HEK293 (cell line): ENCODE results near the gene C1QL3.

Experiments used
- CTCF ChIA-PET: fragments of 350-600 bp; formaldehyde crosslinking; extraction: SDS; loops from one replicate; lab custom pipeline; 2021; ENCODE audit warnings: antibody characterized with exemption; lab: Yijun Ruan, JAX
- POLR2A ChIA-PET: fragments of 300-600 bp; formaldehyde crosslinking; extraction: SDS; loops from one replicate; lab custom pipeline; 2020; ENCODE audit warnings: antibody characterized with exemption, inconsistent platforms; lab: Yijun Ruan, JAX
- H3K27ac ChIP-seq: fragments of 200-500 bp; sonication (Bioruptor generic); 2 replicates; pipeline ENCODE4 v1.5.1; 2014; ENCODE audit warnings: low read depth, low read length, control low read depth, inconsistent platforms; ENCODE audit errors: extremely low read depth
- H3K36me3 ChIP-seq, 2 experiments: fragments of 200-500 bp in 1 of 2; sonication (Bioruptor generic) in 1 of 2; 1 replicate in 1 of 2; 2 replicates in 1 of 2; pipeline ENCODE4 v1.5.1; 2014 to 2017; ENCODE audit warnings: inconsistent platforms in 2 of 2, low read length in 2 of 2; ENCODE audit not compliant: control insufficient read depth in 2 of 2, insufficient read depth in 1 of 2
- H3K4me1 ChIP-seq: fragments of 200-500 bp; sonication (Bioruptor generic); 2 replicates; pipeline ENCODE4 v1.5.1; 2014; ENCODE audit warnings: mild to moderate bottlenecking, low read length, inconsistent platforms; ENCODE audit not compliant: control insufficient read depth, insufficient read depth
- H3K4me3 ChIP-seq: 2 replicates; pipeline ENCODE4 v1.5.1; 2011; ENCODE audit warnings: low read depth, mild to moderate bottlenecking, control low read depth, low read length, moderate library complexity
- H3K9me3 ChIP-seq: fragments of 200-500 bp; sonication (Bioruptor generic); 2 replicates; pipeline ENCODE4 v1.5.1; 2014; ENCODE audit warnings: low read depth, low read length, inconsistent platforms; ENCODE audit not compliant: control insufficient read depth, insufficient read depth
- KLF10 ChIP-seq: fragments of 450-650 bp; IDR thresholded peaks from 2 replicates; pipeline ENCODE4 v1.5.1; 2018; ENCODE audit warnings: missing biosample characterization, mild to moderate bottlenecking, missing genetic modification characterization
- MEIS1 ChIP-seq: sonication (generic); formaldehyde crosslinking; IDR thresholded peaks from 2 replicates; pipeline ENCODE4 v1.8.1; 2022; ENCODE audit warnings: missing genetic modification reagents, mild to moderate bottlenecking, borderline replicate concordance
- MZF1 ChIP-seq: fragments of 450-650 bp; formaldehyde crosslinking; IDR thresholded peaks from 2 replicates; pipeline ENCODE4 v1.5.1; 2017; ENCODE audit warnings: missing biosample characterization, missing genetic modification characterization, borderline replicate concordance
- ZBTB20 ChIP-seq: fragments of 450-650 bp; formaldehyde crosslinking; IDR thresholded peaks from 2 replicates; pipeline ENCODE4 v1.5.1; 2016; ENCODE audit warnings: missing biosample characterization, missing genetic modification characterization
- ZFP41 ChIP-seq: fragments of 450-650 bp; formaldehyde crosslinking; IDR thresholded peaks from 2 replicates; pipeline ENCODE4 v1.5.1; 2016; ENCODE audit warnings: missing biosample characterization, missing genetic modification characterization, borderline replicate concordance
- ZNF2 ChIP-seq: fragments of 450-650 bp; formaldehyde crosslinking; IDR thresholded peaks from 2 replicates; pipeline ENCODE4 v1.5.1; 2016; ENCODE audit warnings: missing biosample characterization, missing genetic modification characterization
- ZNF24 ChIP-seq: fragments of 450-650 bp; formaldehyde crosslinking; IDR thresholded peaks from 2 replicates; pipeline ENCODE4 v1.5.1; 2016; ENCODE audit warnings: missing biosample characterization, missing genetic modification characterization
- ZNF311 ChIP-seq: fragments of 450-650 bp; formaldehyde crosslinking; IDR thresholded peaks from 2 replicates; pipeline ENCODE4 v1.5.1; 2017; ENCODE audit warnings: missing biosample characterization, missing genetic modification characterization, borderline replicate concordance
- ZNF335 ChIP-seq: fragments of 450-650 bp; formaldehyde crosslinking; conservative IDR thresholded peaks from 2 replicates; pipeline ENCODE4 v1.5.1; 2016; ENCODE audit warnings: missing biosample characterization, missing genetic modification characterization
- ZNF416 ChIP-seq: fragments of 450-650 bp; formaldehyde crosslinking; IDR thresholded peaks from 2 replicates; pipeline ENCODE4 v1.5.1; 2016; ENCODE audit warnings: missing biosample characterization, missing genetic modification characterization
- ZNF501 ChIP-seq: fragments of 450-650 bp; formaldehyde crosslinking; IDR thresholded peaks from 2 replicates; pipeline ENCODE4 v1.5.1; 2016; ENCODE audit warnings: missing biosample characterization, missing genetic modification characterization
- ZNF510 ChIP-seq: fragments of 450-650 bp; formaldehyde crosslinking; IDR thresholded peaks from 2 replicates; pipeline ENCODE4 v1.5.1; 2018; ENCODE audit warnings: mild to moderate bottlenecking, missing genetic modification characterization, missing biosample characterization; ENCODE audit not compliant: insufficient replicate concordance
- ZNF707 ChIP-seq: fragments of 450-650 bp; formaldehyde crosslinking; IDR thresholded peaks from 2 replicates; pipeline ENCODE4 v1.5.1; 2016; ENCODE audit warnings: missing biosample characterization, missing genetic modification characterization
- ZSCAN30 ChIP-seq: fragments of 450-650 bp; IDR thresholded peaks from 2 replicates; pipeline ENCODE4 v1.5.1; 2018; ENCODE audit warnings: missing biosample characterization, mild to moderate bottlenecking, missing genetic modification characterization, moderate library complexity
- ZXDB ChIP-seq: fragments of 450-650 bp; formaldehyde crosslinking; IDR thresholded peaks from 2 replicates; pipeline ENCODE4 v1.5.1; 2016; ENCODE audit warnings: missing biosample characterization, missing genetic modification characterization
- TF ChIP-seq, protein P1 (sequence below): fragments of 450-650 bp; formaldehyde crosslinking; IDR thresholded peaks from 2 replicates; pipeline ENCODE4 v1.5.1; 2017; ENCODE audit warnings: missing biosample characterization, missing genetic modification characterization
- TF ChIP-seq, protein P2 (sequence below): fragments of 450-650 bp; formaldehyde crosslinking; IDR thresholded peaks from 2 replicates; pipeline ENCODE4; 2016; ENCODE audit warnings: missing biosample characterization, missing genetic modification characterization
- TF ChIP-seq, protein P3 (sequence below): fragments of 450-650 bp; formaldehyde crosslinking; IDR thresholded peaks from 2 replicates; pipeline ENCODE4 v1.5.1; 2016; ENCODE audit warnings: missing biosample characterization, missing genetic modification characterization
- TF ChIP-seq, protein P4 (sequence below): fragments of 450-650 bp; formaldehyde crosslinking; IDR thresholded peaks from 2 replicates; pipeline ENCODE4 v1.5.1; 2016; ENCODE audit warnings: missing biosample characterization, missing genetic modification characterization
- TF ChIP-seq, protein P5 (sequence below): fragments of 450-650 bp; formaldehyde crosslinking; IDR thresholded peaks from 2 replicates; pipeline ENCODE4 v1.5.1; 2016; ENCODE audit warnings: missing biosample characterization, missing genetic modification characterization

The C1QL3 gene

DNA sequence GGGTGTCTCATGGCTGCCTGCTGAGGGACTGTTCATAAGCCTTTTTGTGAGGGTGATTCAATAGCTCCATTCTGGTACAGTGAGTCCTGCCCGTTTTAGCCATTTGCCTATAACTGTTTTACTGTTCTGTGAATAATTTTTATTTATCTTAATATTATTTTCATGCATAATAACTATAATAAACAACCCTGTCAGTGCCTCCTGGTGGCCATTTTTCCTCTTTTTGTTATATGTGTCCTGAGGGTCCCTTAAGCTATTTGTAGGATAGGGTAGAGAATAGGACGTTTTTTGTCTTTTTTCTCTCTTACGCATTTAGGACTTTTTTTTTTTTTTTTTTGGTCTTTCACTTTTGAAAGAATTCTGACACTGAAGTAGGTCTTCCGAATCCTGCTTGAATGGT lies 2.9 kb downstream of the C1QL3 start:
- CTCF ChIA-PET: interaction anchor here (0.6 to 2.8 kb wide), 6 partner anchors 27 to 657 kb away, joined by 3 to 20 read pairs (median 3); no protein-coding TSS in a partner anchor
- Histone ChIP-seq H3K4me1 (no peaks in the 10 kb centered on the region), H3K36me3 (no peaks in the 10 kb centered on the region), H3K9me3 (no peaks in the 10 kb centered on the region), H3K4me3 (no peak overlapping the region), H3K27ac (no peak overlapping the region)
- POLR2A ChIA-PET: no interaction called here
- TF ChIP-seq MZF1 (no peak), ZNF335 (tag by site-specific recombination) (peak; percentile 43)

DNA sequence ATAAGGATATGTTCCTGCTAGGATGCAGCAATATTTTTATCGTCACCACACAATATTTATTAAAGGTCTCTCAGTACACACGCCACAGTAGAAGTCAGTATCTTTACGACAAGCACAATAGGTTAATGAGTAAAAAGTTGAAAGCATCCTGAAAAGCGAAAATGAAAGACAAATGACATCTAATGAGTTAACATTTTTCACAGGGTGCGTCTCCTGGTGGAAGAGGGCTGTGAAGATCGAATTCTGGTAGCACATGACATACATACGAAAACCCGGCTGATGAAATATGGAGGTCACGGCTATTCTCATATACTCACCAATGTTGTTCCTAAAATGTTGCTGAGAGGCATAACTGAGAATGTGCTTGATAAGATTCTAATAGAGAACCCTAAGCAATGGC lies 10.8 kb downstream of the C1QL3 start:
- Histone ChIP-seq H3K36me3 (peaks cover 0 to 11% of the 10 kb centered on the region in 2 experiments; a peak in 1 of 3 replicates), H3K27ac (no peak overlapping the region), H3K9me3 (no peaks in the 10 kb centered on the region), H3K4me1 (no peaks in the 10 kb centered on the region), H3K4me3 (no peak overlapping the region)
- TF ChIP-seq, protein P1, sequence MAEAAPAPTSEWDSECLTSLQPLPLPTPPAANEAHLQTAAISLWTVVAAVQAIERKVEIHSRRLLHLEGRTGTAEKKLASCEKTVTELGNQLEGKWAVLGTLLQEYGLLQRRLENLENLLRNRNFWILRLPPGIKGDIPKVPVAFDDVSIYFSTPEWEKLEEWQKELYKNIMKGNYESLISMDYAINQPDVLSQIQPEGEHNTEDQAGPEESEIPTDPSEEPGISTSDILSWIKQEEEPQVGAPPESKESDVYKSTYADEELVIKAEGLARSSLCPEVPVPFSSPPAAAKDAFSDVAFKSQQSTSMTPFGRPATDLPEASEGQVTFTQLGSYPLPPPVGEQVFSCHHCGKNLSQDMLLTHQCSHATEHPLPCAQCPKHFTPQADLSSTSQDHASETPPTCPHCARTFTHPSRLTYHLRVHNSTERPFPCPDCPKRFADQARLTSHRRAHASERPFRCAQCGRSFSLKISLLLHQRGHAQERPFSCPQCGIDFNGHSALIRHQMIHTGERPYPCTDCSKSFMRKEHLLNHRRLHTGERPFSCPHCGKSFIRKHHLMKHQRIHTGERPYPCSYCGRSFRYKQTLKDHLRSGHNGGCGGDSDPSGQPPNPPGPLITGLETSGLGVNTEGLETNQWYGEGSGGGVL: no peak
- TF ChIP-seq MEIS1 (CRISPR knock-in tag) (no peak), ZNF24 (tag by site-specific recombination) (no peak), ZXDB (tag by site-specific recombination) (no peak), ZNF707 (no peak), ZBTB20 (no peak)
- TF ChIP-seq, protein P2, sequence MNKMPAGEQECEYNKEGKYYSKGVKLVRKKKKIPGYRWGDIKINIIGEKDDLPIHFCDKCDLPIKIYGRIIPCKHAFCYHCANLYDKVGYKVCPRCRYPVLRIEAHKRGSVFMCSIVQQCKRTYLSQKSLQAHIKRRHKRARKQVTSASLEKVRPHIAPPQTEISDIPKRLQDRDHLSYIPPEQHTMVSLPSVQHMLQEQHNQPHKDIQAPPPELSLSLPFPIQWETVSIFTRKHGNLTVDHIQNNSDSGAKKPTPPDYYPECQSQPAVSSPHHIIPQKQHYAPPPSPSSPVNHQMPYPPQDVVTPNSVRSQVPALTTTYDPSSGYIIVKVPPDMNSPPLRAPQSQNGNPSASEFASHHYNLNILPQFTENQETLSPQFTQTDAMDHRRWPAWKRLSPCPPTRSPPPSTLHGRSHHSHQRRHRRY (tag by site-specific recombination): no peak
- POLR2A ChIA-PET: no interaction called here
- CTCF ChIA-PET: no interaction called here

DNA sequence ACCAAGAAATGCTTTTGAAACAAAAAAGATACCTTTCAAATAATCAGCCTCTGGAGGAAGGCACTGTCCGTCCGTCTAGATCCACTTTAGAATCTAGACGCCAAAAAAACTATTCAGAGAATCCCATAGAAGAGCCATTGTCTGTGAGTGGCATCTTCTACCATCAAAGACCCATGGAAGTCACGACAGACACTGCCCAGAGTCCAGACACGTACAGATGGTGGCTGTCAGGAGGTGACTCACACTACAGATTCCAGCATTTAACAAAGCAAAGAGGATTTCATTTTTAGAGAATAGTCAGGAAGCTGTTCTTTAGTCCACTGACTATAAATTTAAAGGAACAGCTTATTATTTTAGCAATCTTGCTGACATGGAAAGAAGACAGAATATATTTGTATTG lies 11.7 kb downstream of the C1QL3 start:
- TF ChIP-seq ZNF510 (tag by site-specific recombination) (no peak), ZNF335 (tag by site-specific recombination) (no peak), KLF10 (tag by site-specific recombination) (no peak), ZSCAN30 (tag by site-specific recombination) (no peak), ZFP41 (no peak), ZNF501 (no peak), ZNF311 (no peak), ZNF2 (tag by site-specific recombination) (no peak), ZNF416 (no peak)
- TF ChIP-seq, protein P3, sequence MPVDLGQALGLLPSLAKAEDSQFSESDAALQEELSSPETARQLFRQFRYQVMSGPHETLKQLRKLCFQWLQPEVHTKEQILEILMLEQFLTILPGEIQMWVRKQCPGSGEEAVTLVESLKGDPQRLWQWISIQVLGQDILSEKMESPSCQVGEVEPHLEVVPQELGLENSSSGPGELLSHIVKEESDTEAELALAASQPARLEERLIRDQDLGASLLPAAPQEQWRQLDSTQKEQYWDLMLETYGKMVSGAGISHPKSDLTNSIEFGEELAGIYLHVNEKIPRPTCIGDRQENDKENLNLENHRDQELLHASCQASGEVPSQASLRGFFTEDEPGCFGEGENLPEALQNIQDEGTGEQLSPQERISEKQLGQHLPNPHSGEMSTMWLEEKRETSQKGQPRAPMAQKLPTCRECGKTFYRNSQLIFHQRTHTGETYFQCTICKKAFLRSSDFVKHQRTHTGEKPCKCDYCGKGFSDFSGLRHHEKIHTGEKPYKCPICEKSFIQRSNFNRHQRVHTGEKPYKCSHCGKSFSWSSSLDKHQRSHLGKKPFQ (tag by site-specific recombination): no peak
- TF ChIP-seq, protein P4, sequence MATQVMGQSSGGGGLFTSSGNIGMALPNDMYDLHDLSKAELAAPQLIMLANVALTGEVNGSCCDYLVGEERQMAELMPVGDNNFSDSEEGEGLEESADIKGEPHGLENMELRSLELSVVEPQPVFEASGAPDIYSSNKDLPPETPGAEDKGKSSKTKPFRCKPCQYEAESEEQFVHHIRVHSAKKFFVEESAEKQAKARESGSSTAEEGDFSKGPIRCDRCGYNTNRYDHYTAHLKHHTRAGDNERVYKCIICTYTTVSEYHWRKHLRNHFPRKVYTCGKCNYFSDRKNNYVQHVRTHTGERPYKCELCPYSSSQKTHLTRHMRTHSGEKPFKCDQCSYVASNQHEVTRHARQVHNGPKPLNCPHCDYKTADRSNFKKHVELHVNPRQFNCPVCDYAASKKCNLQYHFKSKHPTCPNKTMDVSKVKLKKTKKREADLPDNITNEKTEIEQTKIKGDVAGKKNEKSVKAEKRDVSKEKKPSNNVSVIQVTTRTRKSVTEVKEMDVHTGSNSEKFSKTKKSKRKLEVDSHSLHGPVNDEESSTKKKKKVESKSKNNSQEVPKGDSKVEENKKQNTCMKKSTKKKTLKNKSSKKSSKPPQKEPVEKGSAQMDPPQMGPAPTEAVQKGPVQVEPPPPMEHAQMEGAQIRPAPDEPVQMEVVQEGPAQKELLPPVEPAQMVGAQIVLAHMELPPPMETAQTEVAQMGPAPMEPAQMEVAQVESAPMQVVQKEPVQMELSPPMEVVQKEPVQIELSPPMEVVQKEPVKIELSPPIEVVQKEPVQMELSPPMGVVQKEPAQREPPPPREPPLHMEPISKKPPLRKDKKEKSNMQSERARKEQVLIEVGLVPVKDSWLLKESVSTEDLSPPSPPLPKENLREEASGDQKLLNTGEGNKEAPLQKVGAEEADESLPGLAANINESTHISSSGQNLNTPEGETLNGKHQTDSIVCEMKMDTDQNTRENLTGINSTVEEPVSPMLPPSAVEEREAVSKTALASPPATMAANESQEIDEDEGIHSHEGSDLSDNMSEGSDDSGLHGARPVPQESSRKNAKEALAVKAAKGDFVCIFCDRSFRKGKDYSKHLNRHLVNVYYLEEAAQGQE (tag by site-specific recombination): no peak
- TF ChIP-seq, protein P5, sequence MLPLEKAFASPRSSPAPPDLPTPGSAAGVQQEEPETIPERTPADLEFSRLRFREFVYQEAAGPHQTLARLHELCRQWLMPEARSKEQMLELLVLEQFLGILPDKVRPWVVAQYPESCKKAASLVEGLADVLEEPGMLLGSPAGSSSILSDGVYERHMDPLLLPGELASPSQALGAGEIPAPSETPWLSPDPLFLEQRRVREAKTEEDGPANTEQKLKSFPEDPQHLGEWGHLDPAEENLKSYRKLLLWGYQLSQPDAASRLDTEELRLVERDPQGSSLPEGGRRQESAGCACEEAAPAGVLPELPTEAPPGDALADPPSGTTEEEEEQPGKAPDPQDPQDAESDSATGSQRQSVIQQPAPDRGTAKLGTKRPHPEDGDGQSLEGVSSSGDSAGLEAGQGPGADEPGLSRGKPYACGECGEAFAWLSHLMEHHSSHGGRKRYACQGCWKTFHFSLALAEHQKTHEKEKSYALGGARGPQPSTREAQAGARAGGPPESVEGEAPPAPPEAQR (tag by site-specific recombination): no peak
- Histone ChIP-seq H3K27ac (no peak overlapping the region), H3K9me3 (no peaks in the 10 kb centered on the region), H3K4me3 (no peak overlapping the region), H3K36me3 (peaks cover 0 to 15% of the 10 kb centered on the region in 2 experiments; a peak in 1 of 3 replicates), H3K4me1 (no peaks in the 10 kb centered on the region)
- ChIA-PET CTCF (no interaction called here), POLR2A (no interaction called here)
